ENCODE measurements around the gene EIF4B. TPM values are rescaled to one million over a fixed set of nuclear protein-coding genes. Genes with fewer than 3 reads are reported as not detected.

The EIF4B gene
- total RNA-seq, 1 donor from 2014 or later: 544 TPM

DNA sequence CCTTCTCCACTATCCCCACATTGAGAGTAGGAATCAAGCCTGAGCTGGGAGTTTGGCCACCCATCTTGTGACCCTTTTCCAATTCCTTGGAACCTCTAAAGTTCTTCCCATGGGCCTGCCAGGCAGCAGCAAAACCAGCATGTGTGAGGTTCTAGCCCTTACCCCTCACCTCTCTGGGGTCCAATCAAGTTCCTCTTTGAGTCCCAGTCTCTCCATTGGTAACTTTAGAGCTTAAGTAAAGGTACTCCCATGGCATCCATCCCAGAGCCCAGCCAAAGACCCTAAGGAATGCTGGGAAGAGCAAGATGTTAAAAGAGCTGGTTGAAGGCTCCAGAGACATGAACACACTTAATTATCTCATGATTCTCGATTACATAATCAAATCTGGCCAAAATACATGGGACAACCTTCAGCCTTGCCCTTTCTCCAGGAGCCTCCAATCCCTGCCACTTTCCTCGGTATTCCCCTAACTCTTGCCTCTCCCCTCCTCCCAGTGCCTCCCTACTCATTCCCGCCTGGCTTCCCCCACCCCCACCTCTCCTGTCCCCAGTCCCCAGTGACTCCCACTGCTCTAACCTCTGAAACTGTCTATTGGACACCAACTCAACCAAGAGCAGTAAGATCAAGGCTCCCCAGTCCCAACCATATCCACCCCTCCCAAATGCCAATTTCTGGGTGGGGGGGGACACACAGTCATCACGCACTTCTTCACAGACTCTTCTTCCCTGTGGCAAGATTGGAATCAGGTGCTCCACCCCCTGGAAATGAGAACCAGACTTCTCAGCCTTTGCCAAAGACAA lies 38.8 kb downstream of the EIF4B start:
- H3K4me1 Mint-ChIP-seq: peaks cover 53% of the 10 kb centered on the region
- TF ChIP-seq, protein P1, sequence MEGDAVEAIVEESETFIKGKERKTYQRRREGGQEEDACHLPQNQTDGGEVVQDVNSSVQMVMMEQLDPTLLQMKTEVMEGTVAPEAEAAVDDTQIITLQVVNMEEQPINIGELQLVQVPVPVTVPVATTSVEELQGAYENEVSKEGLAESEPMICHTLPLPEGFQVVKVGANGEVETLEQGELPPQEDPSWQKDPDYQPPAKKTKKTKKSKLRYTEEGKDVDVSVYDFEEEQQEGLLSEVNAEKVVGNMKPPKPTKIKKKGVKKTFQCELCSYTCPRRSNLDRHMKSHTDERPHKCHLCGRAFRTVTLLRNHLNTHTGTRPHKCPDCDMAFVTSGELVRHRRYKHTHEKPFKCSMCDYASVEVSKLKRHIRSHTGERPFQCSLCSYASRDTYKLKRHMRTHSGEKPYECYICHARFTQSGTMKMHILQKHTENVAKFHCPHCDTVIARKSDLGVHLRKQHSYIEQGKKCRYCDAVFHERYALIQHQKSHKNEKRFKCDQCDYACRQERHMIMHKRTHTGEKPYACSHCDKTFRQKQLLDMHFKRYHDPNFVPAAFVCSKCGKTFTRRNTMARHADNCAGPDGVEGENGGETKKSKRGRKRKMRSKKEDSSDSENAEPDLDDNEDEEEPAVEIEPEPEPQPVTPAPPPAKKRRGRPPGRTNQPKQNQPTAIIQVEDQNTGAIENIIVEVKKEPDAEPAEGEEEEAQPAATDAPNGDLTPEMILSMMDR (IDR thresholded peaks at IDR 0.05; ENCODE audit: unreplicated experiment): no peak
- no peaks in the 10 kb centered on the region for H3K27me3 Mint-ChIP-seq (ENCODE audit: low read depth)
- H3K9me3 Mint-ChIP-seq: no peaks in the 10 kb centered on the region
- H3K27ac Mint-ChIP-seq: peak overlapping the region; percentile 100
- H3K4me3 Mint-ChIP-seq: peak overlapping the region; percentile 99
- DNase-seq (ENCODE audit: low spot score in 2 of 2, unreplicated experiment in 2 of 2): no peak
- peaks cover under 1% of the 10 kb centered on the region for H3K36me3 Mint-ChIP-seq

DNA sequence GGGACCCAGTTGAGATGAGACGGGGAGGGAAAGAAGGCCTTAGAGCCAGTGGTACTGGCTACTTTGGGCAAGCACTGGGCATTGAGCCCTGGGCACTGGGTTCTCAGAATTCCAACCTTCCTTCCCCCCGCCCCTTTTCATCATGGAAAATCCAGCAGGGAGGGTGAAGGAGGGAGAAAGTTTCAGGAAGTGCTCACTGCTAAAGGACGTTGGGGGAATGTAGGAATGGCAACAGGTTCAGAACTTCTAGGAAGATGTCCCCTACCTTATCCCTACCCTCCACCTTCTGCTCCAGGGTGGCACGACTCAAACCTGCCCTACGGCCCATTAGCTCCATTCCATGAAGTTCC lies 39.4 kb downstream of the EIF4B start:
- Mint-ChIP-seq H3K4me1 (peaks cover 57% of the 10 kb centered on the region), H3K9me3 (no peaks in the 10 kb centered on the region), H3K36me3 (no peaks in the 10 kb centered on the region), H3K27ac (peak overlapping the region; percentile 100), H3K4me3 (peak overlapping the region; percentile 99), H3K27me3 (ENCODE audit: low read depth) (no peaks in the 10 kb centered on the region)
- TF ChIP-seq, protein P1 (IDR thresholded peaks at IDR 0.05; ENCODE audit: unreplicated experiment): no peak
- no peak for DNase-seq (ENCODE audit: low spot score in 2 of 2, unreplicated experiment in 2 of 2)

DNA sequence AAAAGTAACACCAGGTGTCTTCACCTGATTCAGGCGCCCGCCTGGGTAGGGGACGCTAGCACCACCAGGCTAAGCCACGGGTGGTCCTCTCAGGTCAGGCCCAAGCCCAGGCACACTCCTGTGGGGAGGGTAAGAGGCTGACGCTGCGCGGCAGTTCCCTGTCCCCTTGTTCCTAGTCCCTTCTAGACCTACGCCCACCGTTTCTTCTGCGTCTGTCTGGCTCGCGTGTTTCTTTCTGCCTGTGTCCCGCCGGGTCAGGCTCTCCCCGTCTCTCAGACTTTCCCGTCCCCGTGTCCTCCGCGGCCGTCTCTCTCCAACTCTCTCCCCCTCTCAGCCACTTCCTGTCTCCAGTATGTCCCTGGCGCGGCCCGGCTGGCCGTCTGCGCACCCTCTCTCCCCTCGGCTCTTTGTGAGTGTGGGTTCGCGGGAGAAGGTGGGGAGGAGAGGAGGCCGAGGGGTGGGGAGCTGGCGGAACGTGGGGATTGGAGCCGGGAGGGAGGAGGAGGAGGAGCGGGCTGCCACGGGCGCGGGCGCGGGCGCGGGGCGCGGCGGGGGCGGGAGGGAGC lies 40.5 kb downstream of the EIF4B start:
- peaks cover 65% of the 10 kb centered on the region for H3K4me1 Mint-ChIP-seq
- H3K9me3 Mint-ChIP-seq: no peaks in the 10 kb centered on the region
- no peaks in the 10 kb centered on the region for H3K27me3 Mint-ChIP-seq (ENCODE audit: low read depth)

DNA sequence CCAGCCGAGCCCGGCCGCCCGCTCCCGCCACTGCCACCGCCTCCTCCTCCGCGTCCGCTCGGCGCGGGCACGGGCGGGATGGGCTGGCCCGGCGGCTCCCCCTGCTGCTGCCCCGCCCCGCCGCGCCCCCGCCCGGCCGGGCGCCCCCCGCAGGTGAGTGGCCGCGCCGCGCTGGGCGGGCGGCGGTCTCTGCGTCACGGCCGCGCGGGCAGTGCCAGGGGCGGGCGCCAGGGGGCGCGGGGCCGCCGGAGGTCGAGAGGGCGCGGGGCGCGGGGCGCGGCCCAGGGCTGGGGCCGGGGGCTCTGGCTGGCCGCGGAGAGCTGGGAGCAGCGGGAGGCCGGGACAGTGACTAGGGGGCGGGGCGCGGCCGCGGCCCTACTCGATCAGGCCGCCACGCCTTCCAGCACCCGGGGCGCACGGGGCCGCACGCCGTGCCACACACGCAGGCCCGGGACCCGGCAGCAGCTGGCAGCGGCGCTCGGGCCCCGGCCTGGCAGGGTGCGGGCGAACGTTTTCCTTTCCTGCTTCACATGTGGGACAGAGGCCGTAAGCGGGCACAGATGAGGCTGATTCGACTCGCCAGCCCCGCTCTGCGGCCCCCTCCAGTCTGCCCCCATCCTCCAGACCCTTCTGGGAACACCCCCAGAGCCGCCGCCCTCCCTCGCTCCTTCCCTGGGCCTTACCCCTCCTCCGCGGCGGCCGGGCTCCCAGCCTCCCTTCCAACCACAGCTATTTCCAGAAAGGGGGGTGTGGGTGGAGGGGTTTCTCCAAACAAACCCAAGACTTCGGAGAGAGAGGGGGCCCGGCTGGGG lies 41.2 kb downstream of the EIF4B start:
- TF ChIP-seq, protein P1 (IDR thresholded peaks at IDR 0.05; ENCODE audit: unreplicated experiment): peak; percentile 18
- peaks cover 5% of the 10 kb centered on the region for H3K36me3 Mint-ChIP-seq
- H3K4me3 Mint-ChIP-seq: peak overlapping the region; percentile 73
- no peaks in the 10 kb centered on the region for H3K27me3 Mint-ChIP-seq (ENCODE audit: low read depth)
- H3K27ac Mint-ChIP-seq: peak overlapping the region; percentile 97
- DNase-seq (ENCODE audit: low spot score in 2 of 2, unreplicated experiment in 2 of 2): peak in 1 of 2 experiments; percentile 80
- peaks cover 72% of the 10 kb centered on the region for H3K4me1 Mint-ChIP-seq
- no peaks in the 10 kb centered on the region for H3K9me3 Mint-ChIP-seq

More for the DNA sequence above, 40.5 kb downstream of the EIF4B start:
- Mint-ChIP-seq H3K36me3 (no peaks in the 10 kb centered on the region), H3K4me3 (peak overlapping the region; percentile 99), H3K27ac (peak overlapping the region; percentile 100)
- TF ChIP-seq, protein P1 (IDR thresholded peaks at IDR 0.05; ENCODE audit: unreplicated experiment): no peak
- peak in 1 of 2 experiments; percentile 78 for DNase-seq (ENCODE audit: low spot score in 2 of 2, unreplicated experiment in 2 of 2)

DNA sequence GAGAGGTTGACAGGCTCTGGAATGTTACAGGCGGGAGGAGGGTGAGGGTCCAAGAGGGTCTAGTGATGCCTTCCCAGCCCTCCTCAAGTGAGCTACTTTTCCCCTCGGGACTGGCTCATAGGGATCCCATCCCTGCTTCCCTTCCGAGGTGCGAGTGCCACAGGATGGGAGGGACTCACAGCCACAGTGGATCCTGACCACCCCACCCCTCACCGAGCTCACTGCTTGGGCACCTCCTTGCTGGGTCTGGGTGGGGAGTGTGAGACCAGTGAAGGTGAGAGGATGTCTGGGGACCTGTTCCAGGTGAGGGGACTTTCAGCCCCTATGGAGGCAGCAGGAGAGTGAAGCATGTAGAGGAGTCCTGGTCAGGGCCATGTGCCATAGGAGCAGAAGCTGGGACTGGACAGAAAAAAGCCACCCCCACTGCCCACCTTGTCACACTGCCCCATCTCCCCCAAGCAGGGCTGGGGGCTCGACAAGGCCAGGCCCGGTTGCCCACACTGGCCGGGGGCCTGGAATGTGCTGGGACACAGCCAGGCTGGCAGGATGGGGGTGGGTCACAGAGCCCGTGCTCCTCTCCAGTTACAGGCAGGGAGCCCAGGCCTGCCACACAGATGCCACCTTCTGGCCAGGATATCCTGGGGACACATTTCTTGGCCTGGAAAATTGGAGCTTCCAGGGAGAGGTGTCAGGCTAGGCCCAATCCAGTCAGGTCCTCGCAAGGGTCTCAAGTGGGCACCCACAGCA lies 42.0 kb downstream of the EIF4B start:
- H3K27ac Mint-ChIP-seq: peak overlapping the region; percentile 97
- no peak for DNase-seq (ENCODE audit: low spot score in 2 of 2, unreplicated experiment in 2 of 2)
- no peaks in the 10 kb centered on the region for H3K27me3 Mint-ChIP-seq (ENCODE audit: low read depth)
- H3K36me3 Mint-ChIP-seq: peaks cover 5% of the 10 kb centered on the region
- H3K9me3 Mint-ChIP-seq: no peaks in the 10 kb centered on the region
- H3K4me3 Mint-ChIP-seq: peak overlapping the region; percentile 73
- H3K4me1 Mint-ChIP-seq: peaks cover 76% of the 10 kb centered on the region
- TF ChIP-seq, protein P1 (IDR thresholded peaks at IDR 0.05; ENCODE audit: unreplicated experiment): no peak
